ENCODE data around the gene ATP8B1.

Gene ATP8B1

GRCh38 chr18:57792631-57793301 is 10.3 kb downstream of the ATP8B1 start:
- DNase-seq (ENCODE audit: low read depth): no peak

GRCh38 chr18:57791911-57792310 is 11.2 kb downstream of the ATP8B1 start:
- no peak for DNase-seq (ENCODE audit: low read depth)

GRCh38 chr18:57791192-57791591 is 11.9 kb downstream of the ATP8B1 start:
- DNase-seq (ENCODE audit: low read depth): no peak

- no peak for DNase-seq (ENCODE audit: low read depth)
These were observed 12.8 kb downstream of the ATP8B1 start for GRCh38 chr18:57790316-57790715.

- no peak for DNase-seq (ENCODE audit: low read depth)
These were observed 13.4 kb downstream of the ATP8B1 start for GRCh38 chr18:57789759-57790158.

- DNase-seq (ENCODE audit: low read depth): no peak
These were observed 14.0 kb downstream of the ATP8B1 start for GRCh38 chr18:57789090-57789489.

- no peak for DNase-seq (ENCODE audit: low read depth)
These were observed 15.9 kb downstream of the ATP8B1 start for GRCh38 chr18:57787068-57787685.

- no peak for DNase-seq (ENCODE audit: low read depth)
These were observed 17.2 kb downstream of the ATP8B1 start for GRCh38 chr18:57785751-57786437.

GRCh38 chr18:57784801-57785114 is 18.4 kb downstream of the ATP8B1 start:
- DNase-seq (ENCODE audit: low read depth): no peak

GRCh38 chr18:57784034-57784800 is 18.9 kb downstream of the ATP8B1 start:
- no peak for DNase-seq (ENCODE audit: low read depth)

- DNase-seq (ENCODE audit: low read depth): no peak
These were observed 21.1 kb downstream of the ATP8B1 start for GRCh38 chr18:57782049-57782448.

GRCh38 chr18:57780706-57781347 is 22.3 kb downstream of the ATP8B1 start:
- DNase-seq (ENCODE audit: low read depth): no peak

- DNase-seq (ENCODE audit: low read depth): no peak
These were observed 22.8 kb downstream of the ATP8B1 start for GRCh38 chr18:57780318-57780705.

- no peak for DNase-seq (ENCODE audit: low read depth)
These were observed 26.3 kb downstream of the ATP8B1 start for GRCh38 chr18:57776767-57777166.

- DNase-seq (ENCODE audit: low read depth): peak; percentile 9
These were observed 26.8 kb downstream of the ATP8B1 start for GRCh38 chr18:57776354-57776753.

- no peak for DNase-seq (ENCODE audit: low read depth)
These were observed 27.2 kb downstream of the ATP8B1 start for GRCh38 chr18:57775937-57776336.

- no peak for DNase-seq (ENCODE audit: low read depth)
These were observed 30.7 kb downstream of the ATP8B1 start for GRCh38 chr18:57772387-57772799.

- DNase-seq (ENCODE audit: low read depth): no peak
These were observed 31.5 kb downstream of the ATP8B1 start for GRCh38 chr18:57771626-57772025.

- DNase-seq (ENCODE audit: low read depth): no peak
These were observed 31.9 kb downstream of the ATP8B1 start for GRCh38 chr18:57771193-57771592.

- no peak for DNase-seq (ENCODE audit: low read depth)
These were observed 34.4 kb downstream of the ATP8B1 start for GRCh38 chr18:57768537-57769326.

- no peak for DNase-seq (ENCODE audit: low read depth)
These were observed 35.7 kb downstream of the ATP8B1 start for GRCh38 chr18:57767259-57768050.

Measured in stimulated activated CD4-positive, alpha-beta T cell treated with anti-CD3 and anti-CD28 coated beads, Interleukin-2, amount 100 ng/mL, for 4 hours (primary cell).